ENCODE data around the gene FGF13. TPM values are rescaled to one million over a fixed set of nuclear protein-coding genes. Genes with fewer than 3 reads are reported as not detected.

FGF13 gene
- total RNA-seq, 5 donors from 2014 or later (not counting 1 experiment from before 2014, with no cell fraction given) = 0.16 TPM; not detected in 4

DNA sequence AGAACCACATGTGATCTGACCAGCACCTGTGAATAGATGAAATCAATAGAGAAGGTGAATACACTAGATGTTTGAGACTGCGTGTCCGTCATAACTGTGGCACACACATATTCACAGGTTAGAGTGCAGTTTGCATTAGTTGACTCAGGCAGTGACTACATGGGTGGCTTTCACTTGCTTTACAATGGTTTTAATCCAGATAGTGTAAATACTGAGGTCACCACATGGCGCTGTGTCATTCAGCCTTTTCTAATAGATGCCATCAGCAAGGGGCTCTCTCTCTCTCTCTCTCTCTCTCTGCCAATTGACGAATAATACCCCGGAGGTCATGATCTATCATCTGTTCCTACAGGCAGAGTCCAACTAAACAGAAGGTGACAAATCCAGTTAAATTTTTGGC, 30.7 kb upstream of the FGF13 start:
- 92% methylated on average over 2 of the region's 5 CpGs for WGBS (ENCODE audit: insufficient coverage)
- H3K9me3 ChIP-seq = no peaks in the 10 kb centered on the region
- CTCF ChIA-PET = no interaction called here
- H3K36me3 Mint-ChIP-seq = no peaks in the 10 kb centered on the region
- POLR2A ChIA-PET = no interaction called here
- ATAC-seq (replicated peaks in 1 of 4) (no peak), DNase-seq (no peak)
- no peak overlapping the region for H3K27ac Mint-ChIP-seq
- H3K9me3 Mint-ChIP-seq = no peaks in the 10 kb centered on the region
- no peaks in the 10 kb centered on the region for H3K27me3 ChIP-seq (replicated peaks in 1 of 2; ENCODE audit: control insufficient read depth in 2 of 2, extremely low read depth in 1 of 2, insufficient read depth in 2 of 2, low read length in 1 of 2)
- no peaks in the 10 kb centered on the region for H3K4me1 ChIP-seq (ENCODE audit: control insufficient read depth in 1 of 2, extremely low read depth in 1 of 2, insufficient read depth in 2 of 2, low read length in 2 of 2)
- no peaks in the 10 kb centered on the region for H3K4me1 Mint-ChIP-seq
- H3K27ac ChIP-seq (ENCODE audit: low read length) = no peak overlapping the region
- H3K27me3 Mint-ChIP-seq = peaks cover 0 to 37% of the 10 kb centered on the region in 2 donors
- H3K36me3 ChIP-seq (ENCODE audit: control insufficient read depth in 2 of 2, extremely low read depth in 1 of 2, insufficient read depth in 1 of 2, low read length in 1 of 2) = no peaks in the 10 kb centered on the region
- no peak overlapping the region for H3K4me3 ChIP-seq (ENCODE audit: control insufficient read depth in 1 of 2, extremely low read depth in 1 of 2, low read length in 1 of 2)
- H3K4me3 Mint-ChIP-seq = no peak overlapping the region

DNA sequence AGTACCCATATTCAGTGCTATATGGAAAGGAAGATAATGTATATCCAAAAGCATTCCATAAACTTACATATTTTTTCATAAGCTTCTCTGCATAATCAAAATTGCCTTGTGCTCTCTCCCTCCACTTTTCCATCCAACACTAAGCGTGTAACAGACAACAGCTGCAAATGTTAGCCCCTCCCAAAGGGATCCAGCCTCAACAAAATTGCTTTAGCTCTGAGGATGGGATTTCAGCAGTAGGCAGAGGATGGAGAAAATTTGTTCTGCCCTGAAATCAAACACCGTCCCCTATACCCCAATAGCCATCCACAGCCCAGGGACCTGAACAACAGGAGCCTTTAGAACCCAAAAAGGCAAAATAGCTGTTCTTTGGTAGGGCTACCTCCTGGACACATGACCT, 28.8 kb upstream of the FGF13 start:
- DNase-seq = no peak
- H3K27ac ChIP-seq (ENCODE audit: low read length) = no peak overlapping the region
- CTCF ChIA-PET = no interaction called here
- Mint-ChIP-seq H3K36me3 (no peaks in the 10 kb centered on the region), H3K27ac (no peak overlapping the region), H3K4me1 (no peaks in the 10 kb centered on the region), H3K27me3 (peaks cover 0 to 43% of the 10 kb centered on the region in 2 donors), H3K9me3 (no peaks in the 10 kb centered on the region), H3K4me3 (no peak overlapping the region)
- no peaks in the 10 kb centered on the region for H3K36me3 ChIP-seq (ENCODE audit: control insufficient read depth in 2 of 2, extremely low read depth in 1 of 2, insufficient read depth in 1 of 2, low read length in 1 of 2)
- H3K9me3 ChIP-seq = no peaks in the 10 kb centered on the region
- no peak overlapping the region for H3K4me3 ChIP-seq (ENCODE audit: control insufficient read depth in 1 of 2, extremely low read depth in 1 of 2, low read length in 1 of 2)
- WGBS (ENCODE audit: insufficient coverage) = no CpG with 5 or more reads among the region's 2 CpGs
- H3K4me1 ChIP-seq (ENCODE audit: control insufficient read depth in 1 of 2, extremely low read depth in 1 of 2, insufficient read depth in 2 of 2, low read length in 2 of 2) = no peaks in the 10 kb centered on the region
- no peak for ATAC-seq (replicated peaks in 1 of 4)
- no peaks in the 10 kb centered on the region for H3K27me3 ChIP-seq (replicated peaks in 1 of 2; ENCODE audit: control insufficient read depth in 2 of 2, extremely low read depth in 1 of 2, insufficient read depth in 2 of 2, low read length in 1 of 2)
- POLR2A ChIA-PET = interaction anchor here in 1 of 2 donors (0.5 kb wide), 1 partner anchor 61 kb away, joined by 3 read pairs; no protein-coding TSS in a partner anchor

DNA sequence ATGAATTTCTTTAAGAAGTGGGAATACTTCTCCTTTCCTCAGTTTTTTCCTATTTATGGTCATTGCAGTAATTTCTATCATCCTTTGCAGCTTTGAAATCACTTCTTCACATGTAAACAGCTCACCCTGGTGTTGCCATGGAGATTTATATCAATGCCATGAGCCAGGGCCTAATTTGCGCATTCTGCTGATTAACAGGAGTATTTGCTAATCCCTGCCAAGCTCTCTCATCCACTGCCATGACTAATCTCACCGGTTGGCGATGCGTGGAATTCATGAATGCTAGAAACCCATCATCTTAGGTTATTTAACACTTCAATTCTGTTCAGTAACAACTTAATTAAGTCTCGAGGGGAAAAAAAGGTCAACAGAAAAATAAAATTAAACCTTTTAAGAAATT, 11.8 kb upstream of the FGF13 start:
- ChIA-PET CTCF (no interaction called here), POLR2A (no interaction called here)
- Mint-ChIP-seq H3K27me3 (peaks cover 0 to 11% of the 10 kb centered on the region in 2 donors), H3K27ac (no peak overlapping the region), H3K4me1 (no peaks in the 10 kb centered on the region), H3K36me3 (no peaks in the 10 kb centered on the region), H3K4me3 (no peak overlapping the region), H3K9me3 (no peaks in the 10 kb centered on the region)
- DNase-seq (no peak), ATAC-seq (replicated peaks in 1 of 4) (no peak)
- WGBS (ENCODE audit: insufficient coverage) = 60% methylated on average over 1 of the region's 5 CpGs
- no peaks in the 10 kb centered on the region for H3K27me3 ChIP-seq (replicated peaks in 1 of 2; ENCODE audit: control insufficient read depth in 2 of 2, extremely low read depth in 1 of 2, insufficient read depth in 2 of 2, low read length in 1 of 2)
- no peak overlapping the region for H3K27ac ChIP-seq (ENCODE audit: low read length)
- H3K9me3 ChIP-seq = no peaks in the 10 kb centered on the region
- no peak overlapping the region for H3K4me3 ChIP-seq (ENCODE audit: control insufficient read depth in 1 of 2, extremely low read depth in 1 of 2, low read length in 1 of 2)
- no peaks in the 10 kb centered on the region for H3K4me1 ChIP-seq (ENCODE audit: control insufficient read depth in 1 of 2, extremely low read depth in 1 of 2, insufficient read depth in 2 of 2, low read length in 2 of 2)
- no peaks in the 10 kb centered on the region for H3K36me3 ChIP-seq (ENCODE audit: control insufficient read depth in 2 of 2, extremely low read depth in 1 of 2, insufficient read depth in 1 of 2, low read length in 1 of 2)

DNA sequence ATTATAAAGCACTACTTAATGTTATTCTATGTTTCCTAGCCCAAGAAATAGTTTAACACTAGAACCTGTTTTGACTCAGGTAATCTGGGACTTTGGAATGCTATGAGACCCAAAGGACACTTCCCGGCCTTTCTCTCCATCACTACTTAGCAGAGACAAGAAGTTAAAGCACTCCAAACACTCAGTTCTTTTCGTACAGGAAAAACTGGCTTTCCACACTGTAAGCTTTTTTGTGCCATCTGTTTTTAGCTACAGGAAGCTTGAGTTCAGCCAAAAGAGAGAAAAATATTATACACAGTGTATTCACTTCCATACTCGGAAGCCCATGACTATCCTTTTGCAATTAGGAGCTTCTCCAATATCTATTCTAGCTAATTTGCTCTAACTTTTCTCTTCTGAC, 7.9 kb upstream of the FGF13 start:
- CTCF ChIA-PET = no interaction called here

DNA sequence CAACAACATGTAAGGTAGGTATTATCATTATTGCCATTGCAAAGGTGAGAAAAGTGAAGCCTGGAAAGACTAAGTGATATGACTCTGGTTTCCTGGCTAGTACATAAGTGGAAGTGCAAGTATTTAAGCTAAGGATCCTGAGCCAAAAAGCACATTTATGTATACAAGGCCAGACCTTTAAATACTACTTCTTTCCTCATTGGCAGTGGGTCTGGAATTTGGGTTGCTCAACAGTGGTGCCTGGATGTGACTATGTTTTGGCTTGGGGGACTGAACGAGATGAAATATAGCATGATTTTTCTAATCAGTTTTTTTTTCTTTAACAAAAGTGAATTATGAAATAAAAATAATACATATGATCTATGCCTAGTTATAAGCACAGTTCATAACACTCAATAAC, 7.4 kb upstream of the FGF13 start:
- CTCF ChIA-PET = no interaction called here
- peaks cover 6 to 41% of the 10 kb centered on the region in 2 donors for H3K27me3 Mint-ChIP-seq

More for the DNA sequence above, 7.9 kb upstream of the FGF13 start:
- no peak overlapping the region for H3K4me3 Mint-ChIP-seq
- Histone ChIP-seq H3K27ac (ENCODE audit: low read length) (no peak overlapping the region), H3K9me3 (no peaks in the 10 kb centered on the region), H3K27me3 (replicated peaks in 1 of 2; ENCODE audit: control insufficient read depth in 2 of 2, extremely low read depth in 1 of 2, insufficient read depth in 2 of 2, low read length in 1 of 2) (no peaks in the 10 kb centered on the region), H3K4me1 (ENCODE audit: control insufficient read depth in 1 of 2, extremely low read depth in 1 of 2, insufficient read depth in 2 of 2, low read length in 2 of 2) (no peaks in the 10 kb centered on the region), H3K36me3 (ENCODE audit: control insufficient read depth in 2 of 2, extremely low read depth in 1 of 2, insufficient read depth in 1 of 2, low read length in 1 of 2) (no peaks in the 10 kb centered on the region), H3K4me3 (ENCODE audit: control insufficient read depth in 1 of 2, extremely low read depth in 1 of 2, low read length in 1 of 2) (no peak overlapping the region)
- DNase-seq = no peak
- ATAC-seq (replicated peaks in 1 of 4) = no peak
- WGBS (ENCODE audit: insufficient coverage) = no CpG with 5 or more reads among the region's 3 CpGs
- H3K27me3 Mint-ChIP-seq = peaks cover 4 to 38% of the 10 kb centered on the region in 2 donors
- H3K9me3 Mint-ChIP-seq = no peaks in the 10 kb centered on the region
- no peak overlapping the region for H3K27ac Mint-ChIP-seq
- no peaks in the 10 kb centered on the region for H3K4me1 Mint-ChIP-seq
- POLR2A ChIA-PET = no interaction called here
- H3K36me3 Mint-ChIP-seq = no peaks in the 10 kb centered on the region

DNA sequence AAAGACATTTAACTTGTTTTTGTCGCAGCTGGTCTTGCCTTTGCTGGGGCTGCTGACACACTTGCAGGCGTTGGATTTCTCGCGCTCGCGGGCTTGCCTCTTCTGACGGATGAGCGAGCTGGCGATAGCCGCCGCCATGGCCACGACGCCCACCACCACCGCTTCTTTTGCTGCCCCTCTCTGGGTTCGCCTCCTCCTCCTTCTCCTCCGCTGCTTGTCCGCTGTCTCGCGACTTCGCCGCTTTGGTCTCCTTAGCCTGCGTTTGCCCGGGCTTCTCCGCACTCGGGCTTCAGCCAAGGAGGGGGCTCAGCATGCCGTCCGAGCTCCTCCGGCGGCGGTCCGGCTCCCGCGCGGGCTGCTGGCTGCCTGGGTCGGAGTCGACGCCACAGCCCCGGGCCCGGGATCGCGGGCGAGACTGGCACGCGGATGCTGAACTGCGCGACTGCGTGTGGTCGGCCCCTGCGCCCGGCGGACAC, 613 bp downstream of the FGF13 start:
- peaks cover 0 to 6% (median 2%) of the 10 kb centered on the region in 3 donors for H3K4me1 Mint-ChIP-seq
- no peaks in the 10 kb centered on the region for H3K36me3 Mint-ChIP-seq
- no peak overlapping the region for H3K27ac Mint-ChIP-seq
- no peak overlapping the region for H3K4me3 Mint-ChIP-seq
- H3K36me3 ChIP-seq (ENCODE audit: control insufficient read depth in 2 of 2, extremely low read depth in 1 of 2, insufficient read depth in 1 of 2, low read length in 1 of 2) = no peaks in the 10 kb centered on the region
- H3K27me3 ChIP-seq (replicated peaks in 1 of 2; ENCODE audit: control insufficient read depth in 2 of 2, extremely low read depth in 1 of 2, insufficient read depth in 2 of 2, low read length in 1 of 2) = peaks cover 5 to 14% of the 10 kb centered on the region in 2 experiments
- ChIA-PET CTCF (no interaction called here), POLR2A (no interaction called here)
- DNase-seq (no peak), ATAC-seq (replicated peaks in 1 of 4) (no peak)
- H3K27ac ChIP-seq (ENCODE audit: low read length) = no peak overlapping the region
- 3% methylated on average over 33 of the region's 51 CpGs for WGBS (ENCODE audit: insufficient coverage)
- H3K4me3 ChIP-seq (ENCODE audit: control insufficient read depth in 1 of 2, extremely low read depth in 1 of 2, low read length in 1 of 2) = no peak overlapping the region
- H3K27me3 Mint-ChIP-seq = peaks cover 29 to 46% of the 10 kb centered on the region in 2 donors
- no peaks in the 10 kb centered on the region for H3K9me3 ChIP-seq
- H3K9me3 Mint-ChIP-seq = no peaks in the 10 kb centered on the region
- H3K4me1 ChIP-seq (ENCODE audit: control insufficient read depth in 1 of 2, extremely low read depth in 1 of 2, insufficient read depth in 2 of 2, low read length in 2 of 2) = no peaks in the 10 kb centered on the region

More for the DNA sequence above, 7.4 kb upstream of the FGF13 start:
- Mint-ChIP-seq H3K36me3 (no peaks in the 10 kb centered on the region), H3K9me3 (no peaks in the 10 kb centered on the region), H3K4me3 (no peak overlapping the region), H3K27ac (no peak overlapping the region), H3K4me1 (no peaks in the 10 kb centered on the region)
- POLR2A ChIA-PET = no interaction called here
- no peak overlapping the region for H3K27ac ChIP-seq (ENCODE audit: low read length)
- no peaks in the 10 kb centered on the region for H3K36me3 ChIP-seq (ENCODE audit: control insufficient read depth in 2 of 2, extremely low read depth in 1 of 2, insufficient read depth in 1 of 2, low read length in 1 of 2)
- WGBS (ENCODE audit: insufficient coverage) = no CpG with 5 or more reads among the region's 1 CpG
- no peak for ATAC-seq (replicated peaks in 1 of 4)
- no peaks in the 10 kb centered on the region for H3K4me1 ChIP-seq (ENCODE audit: control insufficient read depth in 1 of 2, extremely low read depth in 1 of 2, insufficient read depth in 2 of 2, low read length in 2 of 2)
- no peaks in the 10 kb centered on the region for H3K27me3 ChIP-seq (replicated peaks in 1 of 2; ENCODE audit: control insufficient read depth in 2 of 2, extremely low read depth in 1 of 2, insufficient read depth in 2 of 2, low read length in 1 of 2)
- H3K4me3 ChIP-seq (ENCODE audit: control insufficient read depth in 1 of 2, extremely low read depth in 1 of 2, low read length in 1 of 2) = no peak overlapping the region
- no peak for DNase-seq
- no peaks in the 10 kb centered on the region for H3K9me3 ChIP-seq
